Liver (tissue), 3 donors: ENCODE measurements around the gene ERP27.

Source experiments
- ATF3 ChIP-seq: IDR thresholded peaks from 2 replicates; pipeline ENCODE4 v1.6.1; 2016; ENCODE audit warnings: antibody characterized with exemption
- CTCF ChIP-seq: fragments of 150-350 bp; IDR thresholded peaks from 2 replicates; pipeline ENCODE4 v1.5.1; 2017; ENCODE audit warnings: improper control_type of control experiment, low read depth, low read length; ENCODE audit not compliant: missing input control
- FOXA1 ChIP-seq: IDR thresholded peaks from 2 replicates; pipeline ENCODE4 v1.6.1; 2016; ENCODE audit warnings: antibody characterized with exemption
- JUND ChIP-seq, 2 donors: IDR thresholded peaks; 2 replicates each; pipeline ENCODE4 v1.6.1; 2016; ENCODE audit warnings: antibody characterized with exemption in 2 of 2
- MAX ChIP-seq: IDR thresholded peaks from 2 replicates; pipeline ENCODE4 v1.6.1; 2016; ENCODE audit warnings: antibody characterized with exemption
- NR2F2 ChIP-seq: IDR thresholded peaks from 2 replicates; pipeline ENCODE4 v1.6.1; 2016; ENCODE audit warnings: antibody characterized with exemption
- REST ChIP-seq: IDR thresholded peaks from 2 replicates; pipeline ENCODE4 v1.6.1; 2016; ENCODE audit warnings: antibody characterized with exemption, mild to moderate bottlenecking
- SP1 ChIP-seq: IDR thresholded peaks from 2 replicates; pipeline ENCODE4 v1.6.1; 2018; ENCODE audit warnings: antibody characterized with exemption, mild to moderate bottlenecking
- TAF1 ChIP-seq: conservative IDR thresholded peaks from 2 replicates; pipeline ENCODE4 v1.6.1; 2016; ENCODE audit warnings: antibody characterized with exemption, mild to moderate bottlenecking
- donor health status: healthy.
- donor health status: healthy.

- TF ChIP-seq CTCF = no peak
- TF ChIP-seq REST = no peak
- TF ChIP-seq NR2F2 = no peak
- no peak for TF ChIP-seq SP1
- peak; percentile 22 for TF ChIP-seq MAX
- TF ChIP-seq FOXA1 = no peak
- TF ChIP-seq TAF1 = no peak
- no peak for TF ChIP-seq JUND (IDR thresholded peaks at IDR 0.05)
- TF ChIP-seq ATF3 = no peak
These were observed 23.3 kb upstream of the ERP27 start, which contains the start of gene ARHGDIB for GRCh38 chr12:14961466-14962152.
